Measurements from ENCODE around the gene RANBP9.

Gene RANBP9

DNA sequence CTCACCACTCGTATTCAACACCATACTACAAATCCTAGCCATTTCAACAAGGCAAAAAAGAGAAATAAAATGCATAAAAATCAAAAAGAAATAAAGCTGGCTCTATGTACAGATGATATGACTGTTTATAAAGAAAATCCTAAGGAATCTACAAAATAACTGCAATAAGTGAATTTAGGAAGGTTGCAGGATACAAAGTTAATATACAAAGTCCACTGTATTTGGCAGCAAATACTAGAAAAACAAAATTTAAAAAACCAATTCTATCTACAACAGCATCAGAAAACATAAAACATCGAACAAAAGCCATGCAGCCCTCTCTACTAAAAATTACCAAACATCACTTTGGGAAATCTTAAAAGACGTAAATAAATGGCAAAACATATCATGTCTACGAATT is 47.6 kb downstream of the RANBP9 start:
- no peak for ATAC-seq
- no peak for TF ChIP-seq CREB5 (CRISPR knock-in tag; IDR thresholded peaks at IDR 0.05; ENCODE audit: low read depth)
- TF ChIP-seq ESRRG (CRISPR knock-in tag; IDR thresholded peaks at IDR 0.05), result no peak
- no peak for TF ChIP-seq POU6F1 (CRISPR knock-in tag; IDR thresholded peaks at IDR 0.05; ENCODE audit: borderline replicate concordance, low read depth)
- no peak for TF ChIP-seq PATZ1 (CRISPR knock-in tag; IDR thresholded peaks at IDR 0.05; ENCODE audit: borderline replicate concordance)

DNA sequence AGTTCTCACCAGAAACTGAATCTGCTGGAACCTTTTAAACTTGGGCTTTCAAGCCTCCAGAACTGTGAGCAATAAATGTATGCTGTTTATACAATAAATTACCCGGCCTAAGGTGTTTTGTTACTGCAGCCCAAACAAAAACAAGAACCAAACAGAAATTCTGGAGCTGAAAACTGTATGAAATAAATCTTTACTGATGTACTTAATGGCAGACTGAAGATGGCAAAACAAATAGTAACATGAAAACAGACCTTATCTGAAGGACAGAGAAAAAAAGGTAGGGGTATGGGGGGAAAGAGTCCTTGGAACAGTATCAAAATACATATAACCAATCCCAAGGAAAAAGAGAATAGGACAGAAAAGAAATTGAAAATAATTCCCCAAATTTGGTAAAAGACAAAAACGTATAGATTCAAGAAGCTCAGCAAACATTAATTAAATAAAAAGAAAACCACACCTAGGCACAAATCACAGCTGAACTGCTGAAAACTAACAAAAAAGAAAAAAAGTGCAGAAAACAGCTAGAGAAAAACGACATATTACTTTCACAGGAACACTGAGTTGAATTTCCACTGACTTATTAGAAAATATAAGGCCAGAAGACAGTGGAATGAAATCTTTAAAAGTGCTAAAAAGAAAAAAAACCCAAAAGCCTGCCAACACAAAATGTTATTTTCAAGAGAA is 48.8 kb downstream of the RANBP9 start:
- no peak for ATAC-seq
- TF ChIP-seq SNAI2 (CRISPR knock-in tag; IDR thresholded peaks at IDR 0.05), result no peak
- TF ChIP-seq ZNF8 (CRISPR knock-in tag; IDR thresholded peaks at IDR 0.05), result no peak
- no peak for TF ChIP-seq TOX (CRISPR knock-in tag; IDR thresholded peaks at IDR 0.05; ENCODE audit: borderline replicate concordance)
- TF ChIP-seq OSR1 (CRISPR knock-in tag; IDR thresholded peaks at IDR 0.05), result no peak
- no peak for TF ChIP-seq PATZ1 (CRISPR knock-in tag; IDR thresholded peaks at IDR 0.05; ENCODE audit: borderline replicate concordance)
- no peak for TF ChIP-seq CREB5 (CRISPR knock-in tag; IDR thresholded peaks at IDR 0.05; ENCODE audit: low read depth)
- no peak for TF ChIP-seq TCF4 (CRISPR knock-in tag; IDR thresholded peaks at IDR 0.05; ENCODE audit: borderline replicate concordance)
- no peak for TF ChIP-seq ZC3H10 (CRISPR knock-in tag; IDR thresholded peaks at IDR 0.05)
- TF ChIP-seq PPARA (CRISPR knock-in tag; IDR thresholded peaks at IDR 0.05; ENCODE audit: borderline replicate concordance), result no peak
- no peak for TF ChIP-seq BACH2 (CRISPR knock-in tag; IDR thresholded peaks at IDR 0.05; ENCODE audit: borderline replicate concordance)
- no peak for TF ChIP-seq ZNF70 (CRISPR knock-in tag; IDR thresholded peaks at IDR 0.05)
- TF ChIP-seq CSDC2 (CRISPR knock-in tag; IDR thresholded peaks at IDR 0.05), result no peak
- TF ChIP-seq, protein P1, sequence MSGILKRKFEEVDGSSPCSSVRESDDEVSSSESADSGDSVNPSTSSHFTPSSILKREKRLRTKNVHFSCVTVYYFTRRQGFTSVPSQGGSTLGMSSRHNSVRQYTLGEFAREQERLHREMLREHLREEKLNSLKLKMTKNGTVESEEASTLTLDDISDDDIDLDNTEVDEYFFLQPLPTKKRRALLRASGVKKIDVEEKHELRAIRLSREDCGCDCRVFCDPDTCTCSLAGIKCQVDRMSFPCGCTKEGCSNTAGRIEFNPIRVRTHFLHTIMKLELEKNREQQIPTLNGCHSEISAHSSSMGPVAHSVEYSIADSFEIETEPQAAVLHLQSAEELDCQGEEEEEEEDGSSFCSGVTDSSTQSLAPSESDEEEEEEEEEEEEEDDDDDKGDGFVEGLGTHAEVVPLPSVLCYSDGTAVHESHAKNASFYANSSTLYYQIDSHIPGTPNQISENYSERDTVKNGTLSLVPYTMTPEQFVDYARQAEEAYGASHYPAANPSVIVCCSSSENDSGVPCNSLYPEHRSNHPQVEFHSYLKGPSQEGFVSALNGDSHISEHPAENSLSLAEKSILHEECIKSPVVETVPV (CRISPR knock-in tag; IDR thresholded peaks at IDR 0.05), result no peak
- TF ChIP-seq ZFP3 (CRISPR knock-in tag; IDR thresholded peaks at IDR 0.05), result no peak

DNA sequence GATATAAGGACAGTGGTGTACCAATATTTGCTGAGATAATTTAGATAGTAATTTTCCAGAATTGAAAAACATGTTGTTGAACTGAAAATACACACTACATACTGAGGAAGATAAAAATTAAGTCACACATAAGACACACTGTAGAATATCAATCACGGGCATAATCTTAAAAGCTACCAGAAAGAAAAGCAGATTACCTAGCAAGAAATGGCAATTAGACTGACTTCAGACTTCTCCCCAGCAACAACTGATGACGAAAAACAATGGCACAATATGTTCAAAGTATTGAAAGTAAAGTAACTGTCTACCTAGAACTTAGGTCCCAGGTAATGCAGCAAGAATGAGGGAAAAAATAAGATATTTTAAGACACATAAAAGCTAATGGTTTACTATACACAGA is 50.0 kb downstream of the RANBP9 start:
- no peak for ATAC-seq
- TF ChIP-seq POU6F1 (CRISPR knock-in tag; IDR thresholded peaks at IDR 0.05; ENCODE audit: borderline replicate concordance, low read depth) (no peak), TOX (CRISPR knock-in tag; IDR thresholded peaks at IDR 0.05; ENCODE audit: borderline replicate concordance) (no peak), ZFP3 (CRISPR knock-in tag; IDR thresholded peaks at IDR 0.05) (no peak), ZFP30 (CRISPR knock-in tag; IDR thresholded peaks at IDR 0.05) (no peak), ZNF565 (CRISPR knock-in tag; conservative IDR thresholded peaks at IDR 0.05; ENCODE audit: low read depth) (no peak)

Data from SK-N-SH treated with all-trans-retinoic acid at 6 μM for 48 hours (cell line).